ENCODE results near the gene MRPL45. TPM values are rescaled to one million over a fixed set of nuclear protein-coding genes. Genes with fewer than 3 reads are reported as not detected.

Gene MRPL45
- polyA plus RNA-seq, 1 of the 3 experiments (the other 2 are of a cell fraction): 35.5 TPM

- Histone ChIP-seq H3K4me3 (ENCODE audit: low read depth in 2 of 2, low read length in 1 of 2) (peak overlapping the region; percentile 68 to 77), H3K27me3 (ENCODE audit: insufficient read depth) (no peaks in the 10 kb centered on the region), H4K20me1 (ENCODE audit: insufficient read depth) (peaks cover 45% of the 10 kb centered on the region), H3F3A (replicated peaks; ENCODE audit: insufficient read depth) (peaks cover 14% of the 10 kb centered on the region), H3K36me3 (replicated peaks in 1 of 2; ENCODE audit: control insufficient read depth in 1 of 2, insufficient read depth in 2 of 2, low read length in 1 of 2) (no peaks in the 10 kb centered on the region), H3K4me1 (ENCODE audit: control insufficient read depth in 1 of 2, insufficient read depth in 2 of 2, low read depth in 1 of 2, low read length in 1 of 2) (peaks cover 7 to 21% of the 10 kb centered on the region in 2 experiments; a peak in 1 of 4 replicates), H3K79me2 (ENCODE audit: insufficient read depth) (peaks cover 53% of the 10 kb centered on the region), H3K27ac (ENCODE audit: low read depth in 2 of 2, low read length in 1 of 2) (peak overlapping the region; percentile 27 to 43; a peak in 3 of 4 replicates), H3K4me2 (peak overlapping the region; percentile 89), H2AFZ (ENCODE audit: low read depth) (no peak overlapping the region), H3K9me3 (no peaks in the 10 kb centered on the region), H3K9me2 (no peaks in the 10 kb centered on the region), H3K9ac (peak overlapping the region; percentile 78)
- ChIA-PET POLR2A (interaction anchor here (1.1 to 1.4 kb wide), 3 partner anchors 48 to 62 kb away, joined by 3 to 5 read pairs (median 4); no protein-coding TSS in a partner anchor), CTCF (interaction anchor here (0.9 to 24.7 kb wide), 7 partner anchors 11 to 157 kb away, joined by 3 to 423 read pairs (median 6); no protein-coding TSS in a partner anchor)
- no peak for TF ChIP-seq RAD21 (IDR thresholded peaks at IDR 0.05; ENCODE audit: low read length)
- no peak for TF ChIP-seq RXRA (IDR thresholded peaks at IDR 0.05; ENCODE audit: borderline replicate concordance, low read depth)
- DNase-seq: peak; percentile 62
- under 1% methylated on average over 23 of the region's 72 CpGs for WGBS (ENCODE audit: low lambda C conversion rate)
These were observed 55.5 kb downstream of the MRPL45 start for GRCh38 chr17:38352245-38353085.

- Histone ChIP-seq H3K9ac (peak overlapping the region; percentile 78), H3F3A (replicated peaks; ENCODE audit: insufficient read depth) (peaks cover 14% of the 10 kb centered on the region), H3K4me3 (ENCODE audit: low read depth in 2 of 2, low read length in 1 of 2) (peak overlapping the region; percentile 68 to 77), H3K4me2 (peak overlapping the region; percentile 89), H3K27me3 (ENCODE audit: insufficient read depth) (no peaks in the 10 kb centered on the region), H3K79me2 (ENCODE audit: insufficient read depth) (peaks cover 58% of the 10 kb centered on the region), H3K27ac (ENCODE audit: low read depth in 2 of 2, low read length in 1 of 2) (peak overlapping the region in 1 of 2 experiments; percentile 27; a peak in 1 of 4 replicates), H3K9me3 (no peaks in the 10 kb centered on the region), H3K9me2 (no peaks in the 10 kb centered on the region), H4K20me1 (ENCODE audit: insufficient read depth) (peaks cover 52% of the 10 kb centered on the region), H2AFZ (ENCODE audit: low read depth) (no peak overlapping the region), H3K4me1 (ENCODE audit: control insufficient read depth in 1 of 2, insufficient read depth in 2 of 2, low read depth in 1 of 2, low read length in 1 of 2) (peaks cover 7 to 28% of the 10 kb centered on the region in 2 experiments; a peak in 2 of 4 replicates), H3K36me3 (replicated peaks in 1 of 2; ENCODE audit: control insufficient read depth in 1 of 2, insufficient read depth in 2 of 2, low read length in 1 of 2) (no peaks in the 10 kb centered on the region)
- 30% methylated on average over 8 of the region's 8 CpGs for WGBS (ENCODE audit: low lambda C conversion rate)
- DNase-seq: no peak
- no peak for TF ChIP-seq GATA2 (CRISPR knock-in tag; IDR thresholded peaks at IDR 0.05)
- TF ChIP-seq CHD2 (IDR thresholded peaks at IDR 0.05; ENCODE audit: low read length, partially characterized antibody): no peak
- no peak for TF ChIP-seq TCF12 (IDR thresholded peaks at IDR 0.05)
- no peak for TF ChIP-seq RFX5 (IDR thresholded peaks at IDR 0.05; ENCODE audit: low read length)
- no peak for TF ChIP-seq USF1 (IDR thresholded peaks at IDR 0.05; ENCODE audit: borderline replicate concordance, low read depth)
- TF ChIP-seq JUND (IDR thresholded peaks at IDR 0.05): no peak
- TF ChIP-seq EZH2phosphoT487 (IDR thresholded peaks at IDR 0.05; ENCODE audit: borderline replicate concordance, low read depth): no peak
- no peak for TF ChIP-seq SMC3 (IDR thresholded peaks at IDR 0.05; ENCODE audit: low read depth, low read length)
- no peak for TF ChIP-seq SIN3A (IDR thresholded peaks at IDR 0.05; ENCODE audit: borderline replicate concordance, low read depth, low read length)
- TF ChIP-seq POLR2AphosphoS5 (IDR thresholded peaks at IDR 0.05; ENCODE audit: low read depth, low read length): no peak
- no peak for TF ChIP-seq EP300 (IDR thresholded peaks at IDR 0.05; ENCODE audit: borderline replicate concordance in 1 of 2, low read depth in 1 of 2, low read length in 1 of 2)
- TF ChIP-seq TAF1 (IDR thresholded peaks at IDR 0.05; ENCODE audit: borderline replicate concordance, low read depth, low read length): no peak
- TF ChIP-seq CTCF (IDR thresholded peaks at IDR 0.05): no peak
- no peak for TF ChIP-seq GABPA (IDR thresholded peaks at IDR 0.05; ENCODE audit: low read depth)
- no peak for TF ChIP-seq FOXJ3 (CRISPR knock-in tag; IDR thresholded peaks at IDR 0.05)
- TF ChIP-seq NRF1 (IDR thresholded peaks at IDR 0.05; ENCODE audit: low read depth, low read length): no peak
- TF ChIP-seq FOXM1 (IDR thresholded peaks at IDR 0.05; ENCODE audit: low read depth): no peak
- TF ChIP-seq MXI1 (IDR thresholded peaks at IDR 0.05; ENCODE audit: low read depth, low read length): no peak
- ChIA-PET POLR2A (interaction anchor here (1.1 kb wide), 1 partner anchor 62 kb away, joined by 3 read pairs; no protein-coding TSS in a partner anchor), CTCF (interaction anchor here (0.9 to 24.7 kb wide), 6 partner anchors 10 to 156 kb away, joined by 3 to 423 read pairs (median 10); no protein-coding TSS in a partner anchor)
These were observed 56.2 kb downstream of the MRPL45 start for GRCh38 chr17:38353086-38353604.

Measured in SK-N-SH (cell line).